ENCODE measurements around the gene TSEN54.

TSEN54 gene

GRCh38 chr17:75550139-75550465, 33.8 kb downstream of the TSEN54 start:
- Histone ChIP-seq H3K4me3 (replicated peaks; ENCODE audit: insufficient read depth, low read length) (no peak overlapping the region), H3K27ac (replicated peaks) (no peak overlapping the region)

GRCh38 chr17:75551266-75551665, 34.9 kb downstream of the TSEN54 start:
- H3K27me3 ChIP-seq (ENCODE audit: insufficient read depth, poor library complexity, severe bottlenecking): no peaks in the 10 kb centered on the region
- TF ChIP-seq REST (IDR thresholded peaks at IDR 0.05; ENCODE audit: insufficient replicate concordance, low read depth) (no peak), GABPA (IDR thresholded peaks at IDR 0.05; ENCODE audit: low read depth) (no peak), POLR2AphosphoS5 (IDR thresholded peaks at IDR 0.05; ENCODE audit: low read depth) (no peak), SPI1 (IDR thresholded peaks at IDR 0.05; ENCODE audit: borderline replicate concordance, low read depth) (no peak), CTCF (IDR thresholded peaks at IDR 0.05; ENCODE audit: insufficient read depth, low read length) (no peak)
- H3K27ac ChIP-seq (replicated peaks): no peak overlapping the region
- H3K4me3 ChIP-seq (replicated peaks; ENCODE audit: insufficient read depth, low read length): no peak overlapping the region
- no peak for DNase-seq (ENCODE audit: low read depth in 1 of 2, low spot score in 1 of 2)

More at GRCh38 chr17:75550139-75550465, 33.8 kb downstream of the TSEN54 start:
- H3K27me3 ChIP-seq (ENCODE audit: insufficient read depth, poor library complexity, severe bottlenecking): no peaks in the 10 kb centered on the region
- no peak for DNase-seq (ENCODE audit: low read depth in 1 of 2, low spot score in 1 of 2)
- TF ChIP-seq REST (IDR thresholded peaks at IDR 0.05; ENCODE audit: insufficient replicate concordance, low read depth) (no peak), SPI1 (IDR thresholded peaks at IDR 0.05; ENCODE audit: borderline replicate concordance, low read depth) (no peak), CTCF (IDR thresholded peaks at IDR 0.05; ENCODE audit: insufficient read depth, low read length) (no peak), GABPA (IDR thresholded peaks at IDR 0.05; ENCODE audit: low read depth) (no peak), POLR2AphosphoS5 (IDR thresholded peaks at IDR 0.05; ENCODE audit: low read depth) (no peak)

GRCh38 chr17:75552425-75553294, 36.3 kb downstream of the TSEN54 start:
- DNase-seq (ENCODE audit: low read depth in 1 of 2, low spot score in 1 of 2): no peak
- TF ChIP-seq REST (IDR thresholded peaks at IDR 0.05; ENCODE audit: insufficient replicate concordance, low read depth) (no peak), GABPA (IDR thresholded peaks at IDR 0.05; ENCODE audit: low read depth) (no peak), POLR2AphosphoS5 (IDR thresholded peaks at IDR 0.05; ENCODE audit: low read depth) (no peak), SPI1 (IDR thresholded peaks at IDR 0.05; ENCODE audit: borderline replicate concordance, low read depth) (no peak), CTCF (IDR thresholded peaks at IDR 0.05; ENCODE audit: insufficient read depth, low read length) (no peak)
- H3K4me3 ChIP-seq (replicated peaks; ENCODE audit: insufficient read depth, low read length): no peak overlapping the region
- H3K27me3 ChIP-seq (ENCODE audit: insufficient read depth, poor library complexity, severe bottlenecking): no peaks in the 10 kb centered on the region
- no peak overlapping the region for H3K27ac ChIP-seq (replicated peaks)
